Neural progenitor cell (in vitro differentiated cells): ENCODE results near the gene CARNS1. TPM values are rescaled to one million over a fixed set of nuclear protein-coding genes. Genes with fewer than 3 reads are reported as not detected.

ENCODE experiments used
- DNase-seq: peaks from one replicate; pipeline ENCODE4 v3.0.0-alpha.2; 2016; ENCODE audit warnings: low spot score
- H2AFZ ChIP-seq: fragments of 200-600 bp; sonication (generic); replicated peaks from 2 replicates; pipeline ENCODE4 v1.6.1; 2016; ENCODE audit warnings: antibody characterized with exemption
- H3F3A ChIP-seq: fragments of 200-600 bp; sonication (generic); 2 replicates; pipeline ENCODE4 v1.6.1; 2016; ENCODE audit warnings: antibody characterized with exemption, low read depth
- H3K27ac ChIP-seq: fragments of 200-600 bp; sonication (generic); 2 replicates; pipeline ENCODE4 v1.5.1; 2016; ENCODE audit warnings: mild to moderate bottlenecking
- H3K27me3 ChIP-seq: fragments of 200-600 bp; sonication (generic); 2 replicates; pipeline ENCODE4 v1.6.1; 2016; ENCODE audit warnings: mild to moderate bottlenecking, moderate library complexity
- H3K36me3 ChIP-seq: fragments of 200-600 bp; sonication (generic); 2 replicates; pipeline ENCODE4 v1.5.1; 2016
- H3K4me1 ChIP-seq: fragments of 200-600 bp; sonication (generic); 2 replicates; pipeline ENCODE4 v1.6.1; 2016; ENCODE audit warnings: mixed run types
- H3K4me2 ChIP-seq: fragments of 200-600 bp; sonication (generic); 2 replicates; pipeline ENCODE4 v1.6.1; 2016
- H3K4me3 ChIP-seq: fragments of 200-600 bp; sonication (generic); 2 replicates; pipeline ENCODE4 v1.5.1; 2016
- H3K79me2 ChIP-seq: fragments of 200-600 bp; sonication (generic); 2 replicates; pipeline ENCODE4 v1.6.1; 2016; ENCODE audit warnings: low read depth
- H3K9ac ChIP-seq: fragments of 200-600 bp; sonication (generic); 2 replicates; pipeline ENCODE4 v1.6.1; 2016
- H3K9me3 ChIP-seq: fragments of 200-600 bp; sonication (generic); 2 replicates; pipeline ENCODE4 v1.5.1; 2016; ENCODE audit warnings: low read depth
- H4K20me1 ChIP-seq: fragments of 200-600 bp; sonication (generic); 2 replicates; pipeline ENCODE4 v1.6.1; 2016; ENCODE audit warnings: low read depth
- H3K27ac Mint-ChIP-seq: 3 replicates; pipeline ENCODE4 v1.8.0; 2021; ENCODE audit warnings: mixed read lengths
- H3K27me3 Mint-ChIP-seq: 2 replicates; pipeline ENCODE4 v1.8.0; 2022; ENCODE audit warnings: low read depth, mild to moderate bottlenecking, inconsistent platforms, moderate library complexity, mixed read lengths; ENCODE audit not compliant: insufficient read depth
- H3K36me3 Mint-ChIP-seq: 3 replicates; pipeline ENCODE4 v1.8.0; 2021; ENCODE audit warnings: mixed read lengths
- H3K4me1 Mint-ChIP-seq: 3 replicates; pipeline ENCODE4 v1.8.0; 2021; ENCODE audit warnings: mixed read lengths
- H3K4me3 Mint-ChIP-seq: 3 replicates; pipeline ENCODE4 v1.8.0; 2021; ENCODE audit warnings: mild to moderate bottlenecking, moderate library complexity, mixed read lengths
- H3K9me3 Mint-ChIP-seq: 3 replicates; pipeline ENCODE4 v1.8.0; 2020; ENCODE audit warnings: mixed read lengths
- CTCF ChIP-seq: fragments of 200-600 bp; sonication (generic); IDR thresholded peaks from 2 replicates; pipeline ENCODE4 v1.5.1; 2017; ENCODE audit warnings: antibody characterized with exemption, mild to moderate bottlenecking
- EZH2 ChIP-seq: fragments of 200-600 bp; sonication (generic); IDR thresholded peaks from 2 replicates; pipeline ENCODE4 v1.6.1; 2017; ENCODE audit warnings: antibody characterized with exemption, mild to moderate bottlenecking, moderate library complexity
- EZH2phosphoT487 ChIP-seq: fragments of 200-600 bp; sonication (generic); IDR thresholded peaks from 2 replicates; pipeline ENCODE4 v1.6.1; 2017; ENCODE audit warnings: antibody characterized with exemption
- total RNA-seq: library from RNA; depleted of rRNA; stranded (reverse); fragments of >200 nt; gene quantifications from 2 replicates; pipeline ENCODE4 v1.2.3, GENCODE V29; 2015; ENCODE audit warnings: low replicate concordance

The CARNS1 gene
- total RNA-seq, 1 donor from 2014 or later = 0.52 TPM

DNA sequence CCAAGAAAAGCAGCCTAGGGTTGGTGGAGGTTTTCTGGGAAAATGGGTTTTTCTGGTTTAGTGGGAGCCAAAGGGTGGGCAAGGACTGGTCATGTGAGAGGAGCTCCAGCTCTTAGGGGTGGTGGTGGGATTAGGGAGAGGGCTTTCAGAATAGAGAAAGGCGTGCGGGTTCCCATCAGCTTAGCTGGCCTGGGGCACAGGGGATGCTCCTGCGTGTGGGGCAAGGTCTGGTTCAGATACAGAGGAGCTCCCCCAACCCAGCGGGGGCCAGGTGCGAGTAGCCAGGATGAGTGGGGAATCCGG lies 52.9 kb downstream of the CARNS1 start:
- peak overlapping the region; percentile 88 for H3K4me3 ChIP-seq
- Mint-ChIP-seq H3K27me3 (peaks cover 10% of the 10 kb centered on the region), H3K4me1 (peaks cover 20% of the 10 kb centered on the region), H3K4me3 (peak overlapping the region; percentile 97), H3K36me3 (no peaks in the 10 kb centered on the region), H3K27ac (peak overlapping the region; percentile 95), H3K9me3 (no peaks in the 10 kb centered on the region)
- no peak overlapping the region for H2AFZ ChIP-seq
- TF ChIP-seq EZH2phosphoT487 (no peak), CTCF (no peak), EZH2 (no peak)
- no peak overlapping the region for H3K27ac ChIP-seq
- H3K9ac ChIP-seq = peak overlapping the region; percentile 55
- no peaks in the 10 kb centered on the region for H4K20me1 ChIP-seq
- no peaks in the 10 kb centered on the region for H3K9me3 ChIP-seq
- peaks cover 6% of the 10 kb centered on the region for H3K4me1 ChIP-seq
- peaks cover 8% of the 10 kb centered on the region for H3K79me2 ChIP-seq
- H3K36me3 ChIP-seq = no peaks in the 10 kb centered on the region
- no peaks in the 10 kb centered on the region for H3F3A ChIP-seq
- H3K4me2 ChIP-seq = peak overlapping the region; percentile 86
- peak; percentile 57 for DNase-seq
- no peaks in the 10 kb centered on the region for H3K27me3 ChIP-seq

GRCh38 chr11:67468759-67469507 lies 53.5 kb downstream of the CARNS1 start, which contains the start of gene TMEM134:
Gene TMEM134, minus strand, starts transcription at chr11:67469251. Its CDS starts 59 bp downstream, at chr11:67469192.
- H3K79me2 ChIP-seq = peaks cover 8% of the 10 kb centered on the region
- H3K27ac ChIP-seq = no peak within 1 kb of the TSS
- peak; percentile 97 for DNase-seq
- H3K4me1 ChIP-seq = peaks cover 6% of the 10 kb centered on the region
- Mint-ChIP-seq H3K36me3 (no peaks in the 10 kb centered on the region), H3K27ac (peak within 1 kb of the TSS; percentile 95), H3K27me3 (peaks cover 10% of the 10 kb centered on the region), H3K4me3 (peak within 1 kb of the TSS; percentile 97), H3K4me1 (peaks cover 20% of the 10 kb centered on the region), H3K9me3 (no peaks in the 10 kb centered on the region)
- no peaks in the 10 kb centered on the region for H3K27me3 ChIP-seq
- H2AFZ ChIP-seq = peak within 1 kb of the TSS; percentile 63
- H3K9ac ChIP-seq = peak within 1 kb of the TSS; percentile 55
- H3K9me3 ChIP-seq = no peaks in the 10 kb centered on the region
- no peaks in the 10 kb centered on the region for H3F3A ChIP-seq
- H3K4me3 ChIP-seq = peak within 1 kb of the TSS; percentile 88
- no peaks in the 10 kb centered on the region for H4K20me1 ChIP-seq
- H3K4me2 ChIP-seq = peak within 1 kb of the TSS; percentile 86
- TF ChIP-seq EZH2 (no peak), CTCF (peak; percentile 59), EZH2phosphoT487 (no peak)
- H3K36me3 ChIP-seq = no peaks in the 10 kb centered on the region

DNA sequence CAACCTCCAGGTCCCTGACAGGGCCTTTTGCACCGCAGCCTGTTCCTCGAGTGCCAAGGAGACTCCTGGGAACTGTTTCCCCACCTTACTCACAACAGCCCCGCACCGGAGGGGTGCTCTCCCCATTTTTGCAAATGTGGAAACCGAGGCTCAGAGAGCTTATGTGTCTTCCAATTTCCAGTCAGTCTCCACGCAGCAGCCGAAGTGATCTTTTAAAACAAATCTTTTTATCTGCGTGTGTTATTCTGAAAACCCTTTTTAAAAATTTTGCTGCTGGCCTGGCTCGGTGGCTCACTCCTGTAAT lies 54.0 kb downstream of the CARNS1 start:
- H3K79me2 ChIP-seq = peaks cover 8% of the 10 kb centered on the region
- no peaks in the 10 kb centered on the region for H3K36me3 Mint-ChIP-seq

More for the DNA sequence above, 54.0 kb downstream of the CARNS1 start:
- Histone ChIP-seq H3K36me3 (no peaks in the 10 kb centered on the region), H2AFZ (peak overlapping the region; percentile 63), H4K20me1 (no peaks in the 10 kb centered on the region), H3K27ac (no peak overlapping the region), H3K4me1 (peaks cover 6% of the 10 kb centered on the region), H3K4me2 (peak overlapping the region; percentile 73), H3K4me3 (peak overlapping the region; percentile 88), H3F3A (no peaks in the 10 kb centered on the region), H3K9me3 (no peaks in the 10 kb centered on the region), H3K27me3 (no peaks in the 10 kb centered on the region), H3K9ac (no peak overlapping the region)
- DNase-seq = no peak
- Mint-ChIP-seq H3K27me3 (peaks cover 12% of the 10 kb centered on the region), H3K27ac (no peak overlapping the region), H3K9me3 (no peaks in the 10 kb centered on the region), H3K4me3 (peak overlapping the region; percentile 80), H3K4me1 (peaks cover 24% of the 10 kb centered on the region)
- no peak for TF ChIP-seq EZH2phosphoT487
- no peak for TF ChIP-seq EZH2
- no peak for TF ChIP-seq CTCF
